RWPE1 (cell line): ENCODE results near the gene MSTO1.
"Not testable (repeated sequence)": the region's sequence is repeated elsewhere in the genome, so short reads cannot be mapped to it uniquely, and the experiment has no call there.

Experiments used
- CTCF ChIA-PET: fragments of 350-600 bp; sonication (Branson Sonifier 250); formaldehyde crosslinking; extraction: SDS; loops from one replicate; lab custom pipeline; 2021; lab: Yijun Ruan, JAX
- POLR2A ChIA-PET: fragments of 400-600 bp; formaldehyde crosslinking; extraction: SDS; loops from one replicate; lab custom pipeline; 2020; ENCODE audit warnings: antibody characterized with exemption; ENCODE audit not compliant: low non-redundant PET; lab: Yijun Ruan, JAX
- DNase-seq: peaks from one replicate; pipeline ENCODE4 v3.0.0; 2012; ENCODE audit warnings: low spot score
- H3K27ac ChIP-seq: fragments of 450-650 bp; 2 replicates; pipeline ENCODE4 v1.5.1; 2017
- CTCF ChIP-seq: fragments of 450-650 bp; conservative IDR thresholded peaks from 2 replicates; pipeline ENCODE4 v1.5.1; 2017; ENCODE audit warnings: low read depth, mild to moderate bottlenecking

Gene MSTO1

GRCh38 chr1:155574077-155574476 lies 35.9 kb upstream of the MSTO1 start:
- no peak for DNase-seq
- ChIA-PET POLR2A (no interaction called here), CTCF (no interaction called here)
- H3K27ac ChIP-seq: no peak overlapping the region
- no peak for TF ChIP-seq CTCF

- H3K27ac ChIP-seq, POLR2A ChIA-PET, CTCF ChIA-PET, DNase-seq: not testable (repeated sequence)
These were observed 34.4 kb upstream of the MSTO1 start for GRCh38 chr1:155575608-155576007.

- POLR2A ChIA-PET: interaction anchor here (0.6 kb wide), 1 partner anchor 21 kb away, joined by 3 read pairs; no protein-coding TSS in a partner anchor
- CTCF ChIA-PET: interaction anchor here (0.6 kb wide), 1 partner anchor 58 kb away, joined by 3 read pairs; no protein-coding TSS in a partner anchor
- not testable (repeated sequence) for H3K27ac ChIP-seq
These were observed 26.2 kb upstream of the MSTO1 start for GRCh38 chr1:155583846-155584245.

GRCh38 chr1:155589282-155589681 lies 20.7 kb upstream of the MSTO1 start:
- POLR2A ChIA-PET, H3K27ac ChIP-seq, CTCF ChIA-PET, DNase-seq: not testable (repeated sequence)

More at GRCh38 chr1:155583846-155584245, 26.2 kb upstream of the MSTO1 start:
- DNase-seq: not testable (repeated sequence)

GRCh38 chr1:155590516-155591247 lies 19.3 kb upstream of the MSTO1 start:
- H3K27ac ChIP-seq, DNase-seq, POLR2A ChIA-PET: not testable (repeated sequence)
- CTCF ChIA-PET: interaction anchor here (0.7 kb wide), 1 partner anchor 312 kb away, joined by 3 read pairs; no protein-coding TSS in a partner anchor

- ChIA-PET POLR2A (no interaction called here), CTCF (interaction anchor here (0.6 to 1.0 kb wide), 2 partner anchors 268 to 341 kb away, joined by 3 to 6 read pairs; no protein-coding TSS in a partner anchor)
- peak; percentile 32 for DNase-seq
- H3K27ac ChIP-seq: no peak overlapping the region
- TF ChIP-seq CTCF: peak; percentile 37
These were observed 18.2 kb upstream of the MSTO1 start for GRCh38 chr1:155591770-155592169.

GRCh38 chr1:155595877-155596474 lies 14.0 kb upstream of the MSTO1 start:
- CTCF ChIA-PET: interaction anchor here (0.6 kb wide), 1 partner anchor 148 kb away, joined by 4 read pairs; no protein-coding TSS in a partner anchor
- H3K27ac ChIP-seq, DNase-seq, POLR2A ChIA-PET: not testable (repeated sequence)

GRCh38 chr1:155596864-155597263 lies 13.2 kb upstream of the MSTO1 start:
- no peak overlapping the region for H3K27ac ChIP-seq
- ChIA-PET POLR2A (no interaction called here), CTCF (interaction anchor here (0.7 kb wide), 1 partner anchor 347 kb away, joined by 4 read pairs; no protein-coding TSS in a partner anchor)
- no peak for DNase-seq
- no peak for TF ChIP-seq CTCF

- DNase-seq: no peak
These were observed 11.1 kb upstream of the MSTO1 start for GRCh38 chr1:155598842-155599331.

GRCh38 chr1:155599828-155600572 lies 10.0 kb upstream of the MSTO1 start:
- CTCF ChIA-PET: interaction anchor here (0.7 kb wide), 1 partner anchor 167 kb away, joined by 4 read pairs; no protein-coding TSS in a partner anchor
- POLR2A ChIA-PET, H3K27ac ChIP-seq, DNase-seq: not testable (repeated sequence)

More at GRCh38 chr1:155598842-155599331, 11.1 kb upstream of the MSTO1 start:
- no peak for TF ChIP-seq CTCF
- CTCF ChIA-PET: interaction anchor here (0.6 kb wide), 1 partner anchor 259 kb away, joined by 3 read pairs; no protein-coding TSS in a partner anchor
- POLR2A ChIA-PET: no interaction called here
- H3K27ac ChIP-seq: no peak overlapping the region
